Keratinocyte (primary cell): ENCODE data around the gene PIP4P1. TPM values are rescaled to one million over a fixed set of nuclear protein-coding genes. Genes with fewer than 3 reads are reported as not detected.

Source experiments
- DNase-seq: peaks from one replicate; pipeline ENCODE4 v3.0.0-alpha.2; 2011; ENCODE audit warnings: low read depth, missing footprints, low spot score
- FAIRE-seq: peaks from 2 replicates; lab custom pipeline; 2011; peaks lifted over from hg19 to GRCh38; lab: Jason Lieb, UNC
- H2AFZ ChIP-seq: 2 replicates; pipeline ENCODE4 v1.6.0; 2012; ENCODE audit warnings: low read length, control low read depth, inconsistent platforms; ENCODE audit not compliant: control insufficient read depth
- H3K27ac ChIP-seq: 2 replicates; pipeline ENCODE4 v1.5.1; 2011; ENCODE audit warnings: low read length; ENCODE audit not compliant: control insufficient read depth, insufficient read depth
- H3K27me3 ChIP-seq: 3 replicates; pipeline ENCODE4 v1.6.0; 2011; ENCODE audit warnings: low read length; ENCODE audit not compliant: control insufficient read depth, insufficient read depth; ENCODE audit errors: extremely low read depth
- H3K36me3 ChIP-seq, 2 experiments: 2 replicates in 1 of 2; 3 replicates in 1 of 2; pipeline ENCODE4 v1.5.1; 2011; ENCODE audit warnings: low read length in 2 of 2, mild to moderate bottlenecking in 1 of 2; ENCODE audit not compliant: control insufficient read depth in 2 of 2, insufficient read depth in 2 of 2; ENCODE audit errors: extremely low read depth in 1 of 2
- H3K4me1 ChIP-seq: 3 replicates; pipeline ENCODE4 v1.5.1; 2011; ENCODE audit warnings: low read length; ENCODE audit not compliant: control insufficient read depth, insufficient read depth; ENCODE audit errors: extremely low read depth
- H3K4me2 ChIP-seq: 3 replicates; pipeline ENCODE4 v1.6.0; 2011; ENCODE audit warnings: low read depth, low read length; ENCODE audit not compliant: control insufficient read depth, insufficient read depth; ENCODE audit errors: extremely low read depth
- H3K4me3 ChIP-seq, 3 experiments: fragments of 200-600 bp in 1 of 3; sonication (generic) in 1 of 3; 2 replicates in 2 of 3; 3 replicates in 1 of 3; pipeline ENCODE4 v1.5.1; 2011 to 2016; ENCODE audit warnings: low read length in 3 of 3, mild to moderate bottlenecking in 3 of 3, control low read depth in 2 of 3, inconsistent platforms in 1 of 3, low read depth in 1 of 3, mixed read lengths in 1 of 3, mixed run types in 1 of 3, moderate library complexity in 1 of 3; ENCODE audit not compliant: control insufficient read depth in 2 of 3, insufficient read depth in 2 of 3; ENCODE audit errors: extremely low read depth in 1 of 3
- H3K79me2 ChIP-seq: 2 replicates; pipeline ENCODE4 v1.6.0; 2012; ENCODE audit warnings: low read length; ENCODE audit not compliant: control insufficient read depth, insufficient read depth
- H3K9ac ChIP-seq: 3 replicates; pipeline ENCODE4 v1.6.0; 2011; ENCODE audit warnings: low read length; ENCODE audit not compliant: control insufficient read depth, insufficient read depth; ENCODE audit errors: extremely low read depth
- H3K9me1 ChIP-seq: 3 replicates; pipeline ENCODE4 v1.6.0; 2011; ENCODE audit warnings: low read length; ENCODE audit not compliant: control insufficient read depth, insufficient read depth; ENCODE audit errors: extremely low read depth
- H3K9me3 ChIP-seq: 2 replicates; pipeline ENCODE4 v1.5.1; 2012; ENCODE audit warnings: low read depth, low read length; ENCODE audit not compliant: control insufficient read depth
- H4K20me1 ChIP-seq: 3 replicates; pipeline ENCODE4 v1.6.0; 2011; ENCODE audit warnings: low read length; ENCODE audit not compliant: control insufficient read depth, insufficient read depth; ENCODE audit errors: extremely low read depth
- EZH2 ChIP-seq: IDR thresholded peaks from one replicate; pipeline ENCODE4 v1.6.1; 2012; ENCODE audit warnings: inconsistent platforms, mild to moderate bottlenecking, low read length, moderate library complexity
- dilution Hi-C: fragments of 300-500 bp; cut with MboI; formaldehyde crosslinking; loops from one replicate; pipeline ENCODE4 v1.7.0; 2020; ENCODE audit warnings: low sequenced_read_pairs; ENCODE audit not compliant: extremely low pct_ligation_motif_present
- polyA plus RNA-seq, 5 experiments: library from polyadenylated mRNA; depleted of rRNA in 3 of 5; stranded (reverse) in 3 of 5; stranded (forward) in 1 of 5; unstranded in 1 of 5; fragments of >200 nt; gene quantifications; 1 replicate in 1 of 5; 2 replicates in 3 of 5; 3 replicates in 1 of 5; pipeline versions ENCODE4 v1.2.1 to v1.2.3, GENCODE V29; 2011 to 2012; ENCODE audit warnings: missing spikeins in 2 of 5, low read depth in 1 of 5, low replicate concordance in 1 of 5
- TF ChIP-seq, protein P1 (sequence below), 3 experiments: IDR thresholded peaks in 1 of 3; conservative IDR thresholded peaks in 1 of 3; optimal IDR thresholded peaks in 1 of 3; 2 replicates in 2 of 3; 3 replicates in 1 of 3; pipeline versions ENCODE3 to v1.5.1; 2011; ENCODE audit warnings: low read length in 3 of 3, mild to moderate bottlenecking in 3 of 3, moderate library complexity in 2 of 3, control low read depth in 1 of 3, inconsistent platforms in 1 of 3; ENCODE audit not compliant: insufficient read depth in 2 of 3; ENCODE audit errors: extremely low read depth in 1 of 3

The PIP4P1 gene
- polyA plus RNA-seq, 1 donor (not counting 4 experiments of a cell fraction or from before 2014, with no cell fraction given): 35.6 TPM

DNA sequence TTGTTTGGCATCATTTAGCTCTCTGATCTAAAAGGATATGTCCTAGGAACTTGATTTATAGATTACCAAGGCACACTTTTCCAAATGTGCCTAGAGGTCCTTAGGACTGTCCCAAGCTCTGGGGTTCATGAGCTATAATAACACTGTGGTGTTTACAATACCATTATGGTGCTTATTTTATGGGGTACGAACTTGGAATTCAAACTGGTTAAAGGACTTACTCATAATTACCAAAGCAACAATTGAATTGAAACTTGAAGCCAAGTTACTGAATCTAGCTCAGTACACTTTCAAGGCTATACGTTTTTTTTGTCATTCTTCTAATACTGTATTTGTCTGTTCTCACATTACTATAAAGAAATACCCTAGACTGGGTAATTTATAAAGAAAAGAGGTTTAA lies 38.3 kb downstream of the PIP4P1 start:
- H3K4me2 ChIP-seq: no peak overlapping the region
- H3K9me1 ChIP-seq: no peaks in the 10 kb centered on the region
- H3K27me3 ChIP-seq: no peaks in the 10 kb centered on the region
- H4K20me1 ChIP-seq: no peaks in the 10 kb centered on the region
- TF ChIP-seq EZH2: no peak
- TF ChIP-seq, protein P1, sequence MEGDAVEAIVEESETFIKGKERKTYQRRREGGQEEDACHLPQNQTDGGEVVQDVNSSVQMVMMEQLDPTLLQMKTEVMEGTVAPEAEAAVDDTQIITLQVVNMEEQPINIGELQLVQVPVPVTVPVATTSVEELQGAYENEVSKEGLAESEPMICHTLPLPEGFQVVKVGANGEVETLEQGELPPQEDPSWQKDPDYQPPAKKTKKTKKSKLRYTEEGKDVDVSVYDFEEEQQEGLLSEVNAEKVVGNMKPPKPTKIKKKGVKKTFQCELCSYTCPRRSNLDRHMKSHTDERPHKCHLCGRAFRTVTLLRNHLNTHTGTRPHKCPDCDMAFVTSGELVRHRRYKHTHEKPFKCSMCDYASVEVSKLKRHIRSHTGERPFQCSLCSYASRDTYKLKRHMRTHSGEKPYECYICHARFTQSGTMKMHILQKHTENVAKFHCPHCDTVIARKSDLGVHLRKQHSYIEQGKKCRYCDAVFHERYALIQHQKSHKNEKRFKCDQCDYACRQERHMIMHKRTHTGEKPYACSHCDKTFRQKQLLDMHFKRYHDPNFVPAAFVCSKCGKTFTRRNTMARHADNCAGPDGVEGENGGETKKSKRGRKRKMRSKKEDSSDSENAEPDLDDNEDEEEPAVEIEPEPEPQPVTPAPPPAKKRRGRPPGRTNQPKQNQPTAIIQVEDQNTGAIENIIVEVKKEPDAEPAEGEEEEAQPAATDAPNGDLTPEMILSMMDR (optimal IDR thresholded peaks at IDR 0.05 in 1 of 3, IDR thresholded peaks at IDR 0.05 in 1 of 3, conservative IDR thresholded peaks at IDR 0.05 in 1 of 3; ENCODE audit: extremely low read depth in 1 of 3, insufficient read depth in 2 of 3, low read length in 3 of 3): no peak
- dilution Hi-C loops: no loop called here
- no peaks in the 10 kb centered on the region for H3K36me3 ChIP-seq
- peaks cover 7% of the 10 kb centered on the region for H3K4me1 ChIP-seq
- FAIRE-seq: no peak
- no peaks in the 10 kb centered on the region for H3K79me2 ChIP-seq
- no peaks in the 10 kb centered on the region for H3K9me3 ChIP-seq
- H3K9ac ChIP-seq: no peak overlapping the region
- H3K4me3 ChIP-seq: no peak overlapping the region
- DNase-seq: no peak
- H3K27ac ChIP-seq: no peak overlapping the region
- no peak overlapping the region for H2AFZ ChIP-seq

DNA sequence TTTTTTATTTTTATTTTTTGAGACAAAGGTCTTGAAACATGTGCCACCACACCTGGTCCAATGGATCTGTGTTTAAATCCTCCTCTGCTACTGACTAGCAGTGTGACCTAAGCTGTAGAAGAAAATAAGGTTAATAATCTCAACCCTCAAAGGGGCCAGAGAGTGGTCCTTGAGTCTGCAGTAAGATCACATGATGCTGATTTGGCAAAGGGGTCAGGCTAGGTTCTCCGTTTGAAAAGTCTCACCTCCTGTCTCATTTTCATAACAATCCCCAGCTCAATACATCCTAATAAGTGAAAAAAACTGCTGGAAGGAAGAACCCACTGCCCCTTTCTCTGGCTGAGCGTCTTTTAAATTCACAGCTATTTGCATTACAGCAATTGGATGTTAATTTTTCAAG lies 40.0 kb downstream of the PIP4P1 start:
- H4K20me1 ChIP-seq: no peaks in the 10 kb centered on the region
- no peak overlapping the region for H3K9ac ChIP-seq
- no peak overlapping the region for H3K4me3 ChIP-seq
- H2AFZ ChIP-seq: no peak overlapping the region
- no peaks in the 10 kb centered on the region for H3K9me3 ChIP-seq
- H3K27ac ChIP-seq: no peak overlapping the region
- H3K4me1 ChIP-seq: no peaks in the 10 kb centered on the region
- DNase-seq (no peak), FAIRE-seq (no peak)
- dilution Hi-C loops: no loop called here
- no peaks in the 10 kb centered on the region for H3K9me1 ChIP-seq
- TF ChIP-seq EZH2: no peak
- TF ChIP-seq, protein P1 (optimal IDR thresholded peaks at IDR 0.05 in 1 of 3, IDR thresholded peaks at IDR 0.05 in 1 of 3, conservative IDR thresholded peaks at IDR 0.05 in 1 of 3; ENCODE audit: extremely low read depth in 1 of 3, insufficient read depth in 2 of 3, low read length in 3 of 3): no peak
- H3K27me3 ChIP-seq: no peaks in the 10 kb centered on the region
- H3K4me2 ChIP-seq: no peak overlapping the region
- no peaks in the 10 kb centered on the region for H3K36me3 ChIP-seq
- H3K79me2 ChIP-seq: no peaks in the 10 kb centered on the region
